GM11168 (cell line): ENCODE measurements around the gene CCNG2.

Experiments
- in situ Hi-C: fragments of 300-500 bp; cut with MboI; formaldehyde crosslinking; loops from one replicate; pipeline ENCODE4 v1.12.0; 2022; ENCODE audit warnings: low sequenced_read_pairs; ENCODE audit not compliant: unreplicated experiment

The CCNG2 gene

GRCh38 chr4:77146186-77147078 lies 10.6 kb upstream of the CCNG2 start:
- in situ Hi-C loops = no loop called here

DNA sequence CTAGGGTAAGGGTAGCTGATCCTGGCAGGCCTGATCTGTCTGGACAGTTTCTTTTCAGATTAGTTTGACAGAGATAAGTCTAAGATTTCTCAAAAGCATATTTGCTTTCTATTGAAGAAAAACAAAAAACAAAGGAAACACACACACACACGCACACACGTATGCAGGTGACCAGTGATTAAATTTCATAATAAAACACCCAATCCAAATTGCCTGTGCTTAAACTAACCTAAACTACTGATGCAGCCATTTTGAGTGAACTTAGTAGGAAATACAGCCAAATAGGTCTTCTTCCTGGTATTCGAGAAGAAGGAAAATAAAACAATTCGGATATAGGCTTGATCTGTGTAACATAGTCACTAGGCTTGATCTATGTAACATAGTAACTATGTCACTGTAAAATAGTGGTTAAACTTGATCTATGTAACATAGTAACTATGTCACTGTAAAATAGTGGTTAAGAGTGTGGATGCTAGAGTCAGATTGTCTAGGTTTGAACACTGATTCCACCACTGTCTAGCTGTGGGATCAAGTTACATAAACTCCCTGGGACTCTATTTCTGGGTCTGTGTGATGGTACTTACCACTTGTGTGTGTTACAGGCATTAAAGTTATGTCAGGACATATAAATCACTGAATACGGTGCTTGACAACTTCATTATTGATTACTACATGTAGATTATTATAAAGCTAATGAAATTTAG lies 9.8 kb upstream of the CCNG2 start:
- in situ Hi-C loops = no loop called here

GRCh38 chr4:77148078-77148477 lies 8.9 kb upstream of the CCNG2 start:
- in situ Hi-C loops = no loop called here

DNA sequence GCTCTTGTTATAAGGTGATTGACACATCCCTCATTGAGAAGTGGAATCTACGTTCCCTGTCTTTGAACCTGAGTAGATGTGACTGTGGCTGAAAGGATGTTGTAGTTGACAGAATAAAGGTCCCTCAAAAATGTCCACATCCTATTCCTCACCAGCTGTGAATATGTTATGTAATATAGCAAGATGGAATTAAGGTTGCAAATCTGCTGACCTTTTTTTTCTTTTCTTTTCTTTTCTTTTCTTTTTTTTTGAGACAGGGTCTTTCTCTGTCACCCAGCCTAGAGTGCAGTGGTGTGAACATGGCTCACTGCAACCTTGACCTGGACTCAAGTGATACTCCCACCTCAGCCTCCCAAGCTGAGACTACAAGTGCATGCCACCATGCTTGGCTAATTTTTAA lies 7.2 kb upstream of the CCNG2 start:
- in situ Hi-C loops = no loop called here

- in situ Hi-C loops = no loop called here
Observed at GRCh38 chr4:77151241-77151640, 5.8 kb upstream of the CCNG2 start.

DNA sequence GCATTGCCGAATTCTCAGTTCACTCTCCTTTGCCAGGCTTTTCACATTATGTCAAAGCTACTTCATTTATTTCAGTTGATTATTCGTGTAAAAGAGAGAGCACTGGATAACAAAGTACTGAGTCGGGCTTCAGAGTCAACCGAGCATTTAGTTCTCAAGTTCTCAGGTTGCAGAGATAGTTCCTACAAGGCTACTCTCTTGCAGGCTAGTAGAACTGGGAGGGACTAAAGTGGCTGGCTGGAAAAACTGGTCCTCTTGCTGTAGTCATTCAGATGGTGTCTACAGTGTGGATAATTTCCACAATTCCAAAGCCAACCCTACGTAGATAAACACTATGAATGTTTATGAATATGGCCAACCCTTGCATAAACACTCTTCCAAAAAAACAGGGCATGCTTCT lies 4.6 kb upstream of the CCNG2 start:
- in situ Hi-C loops = no loop called here

DNA sequence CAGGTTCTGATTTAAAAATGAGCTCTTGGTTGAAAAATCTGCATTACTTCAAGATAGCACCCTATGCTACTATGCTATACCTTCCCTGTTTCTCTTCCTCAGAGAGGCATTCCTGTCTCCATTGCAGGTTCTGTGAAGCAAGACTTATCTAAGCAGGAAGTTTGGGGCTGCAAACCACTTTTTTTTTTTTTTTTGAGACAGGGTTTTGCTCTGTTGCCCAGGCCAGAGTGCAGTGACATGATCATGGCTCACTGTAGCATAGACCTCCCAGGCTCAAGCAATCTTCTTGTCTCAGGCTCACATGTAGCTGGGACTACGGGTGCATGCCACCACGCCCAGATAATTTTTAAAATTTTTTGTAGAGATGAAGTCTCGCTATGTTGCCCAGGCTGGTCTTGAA lies 4.0 kb upstream of the CCNG2 start:
- in situ Hi-C loops = no loop called here

DNA sequence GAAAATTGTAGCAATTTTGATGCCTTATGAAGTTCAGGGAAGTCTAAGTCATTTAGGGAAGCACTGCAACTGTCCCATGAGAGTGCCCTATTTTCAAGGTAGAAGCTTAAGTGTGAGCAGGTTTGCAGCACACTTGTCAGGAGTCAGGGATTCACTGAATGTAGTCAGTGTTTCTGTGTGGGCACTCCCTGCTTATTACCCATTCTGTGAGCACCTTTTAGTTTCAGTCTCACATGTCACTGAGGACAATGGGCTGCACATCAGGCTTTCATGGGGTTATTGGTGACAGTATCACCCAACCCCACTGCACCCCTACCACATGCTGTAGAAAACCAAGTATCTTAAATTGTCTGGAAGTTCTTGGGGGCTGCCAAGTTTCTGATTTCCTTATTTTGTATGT lies 2.9 kb upstream of the CCNG2 start:
- in situ Hi-C loops = no loop called here

DNA sequence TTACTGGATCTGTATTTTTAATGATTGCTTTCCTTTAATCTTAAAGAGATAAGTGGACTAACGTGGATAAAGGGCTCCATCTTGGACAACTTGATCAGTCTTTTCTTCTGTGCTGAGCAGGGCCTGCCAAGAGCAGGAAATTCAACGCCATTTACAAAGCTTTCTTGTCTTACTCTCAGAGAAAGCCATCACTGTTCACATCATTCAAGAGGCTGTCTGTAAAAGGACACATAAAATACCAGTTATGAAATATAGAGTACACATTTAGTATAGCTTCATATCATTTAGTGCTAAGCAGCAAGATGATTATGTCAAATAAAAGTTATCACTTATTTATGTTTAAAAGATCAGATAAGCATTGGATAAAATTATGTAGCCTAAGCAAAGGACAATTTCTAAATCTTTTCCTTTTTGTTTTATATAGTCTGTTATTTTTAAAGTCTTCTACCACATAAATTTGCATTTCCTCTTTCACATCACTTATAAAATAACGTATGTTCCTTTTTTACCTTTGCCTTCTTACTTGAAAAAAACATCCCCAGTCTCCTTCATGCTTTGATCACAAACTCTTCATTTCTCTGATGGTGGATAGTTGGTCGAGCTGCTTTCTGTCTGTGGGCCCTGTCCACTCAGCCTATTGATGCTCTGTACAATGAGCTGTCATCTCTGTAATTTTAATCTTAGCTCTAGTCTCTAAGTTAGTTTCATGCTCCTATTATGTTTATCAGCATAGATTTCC lies 2.1 kb upstream of the CCNG2 start:
- in situ Hi-C loops = no loop called here

- in situ Hi-C loops = no loop called here
Observed at GRCh38 chr4:77155631-77156452, 1.2 kb upstream of the CCNG2 start.

DNA sequence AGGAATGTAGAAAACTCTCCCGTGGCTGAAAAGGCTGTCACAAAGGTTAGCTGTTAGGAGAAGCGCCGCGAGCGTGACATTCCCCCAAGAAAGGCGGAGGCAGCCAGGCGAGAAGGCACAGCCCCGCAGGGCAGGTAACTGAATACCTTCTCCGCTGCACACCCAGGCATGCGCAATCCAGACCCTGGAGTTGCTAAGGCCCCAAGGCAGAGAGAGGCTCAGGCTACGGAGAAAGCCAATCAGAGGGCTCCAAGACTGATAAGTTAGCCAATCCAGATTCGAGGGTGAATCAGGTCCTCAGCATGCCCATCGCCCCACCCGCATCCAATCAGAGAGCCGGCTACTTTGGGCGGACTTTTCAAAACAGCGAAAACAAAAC lies 485 bp upstream of the CCNG2 start:
- in situ Hi-C loops = no loop called here

DNA sequence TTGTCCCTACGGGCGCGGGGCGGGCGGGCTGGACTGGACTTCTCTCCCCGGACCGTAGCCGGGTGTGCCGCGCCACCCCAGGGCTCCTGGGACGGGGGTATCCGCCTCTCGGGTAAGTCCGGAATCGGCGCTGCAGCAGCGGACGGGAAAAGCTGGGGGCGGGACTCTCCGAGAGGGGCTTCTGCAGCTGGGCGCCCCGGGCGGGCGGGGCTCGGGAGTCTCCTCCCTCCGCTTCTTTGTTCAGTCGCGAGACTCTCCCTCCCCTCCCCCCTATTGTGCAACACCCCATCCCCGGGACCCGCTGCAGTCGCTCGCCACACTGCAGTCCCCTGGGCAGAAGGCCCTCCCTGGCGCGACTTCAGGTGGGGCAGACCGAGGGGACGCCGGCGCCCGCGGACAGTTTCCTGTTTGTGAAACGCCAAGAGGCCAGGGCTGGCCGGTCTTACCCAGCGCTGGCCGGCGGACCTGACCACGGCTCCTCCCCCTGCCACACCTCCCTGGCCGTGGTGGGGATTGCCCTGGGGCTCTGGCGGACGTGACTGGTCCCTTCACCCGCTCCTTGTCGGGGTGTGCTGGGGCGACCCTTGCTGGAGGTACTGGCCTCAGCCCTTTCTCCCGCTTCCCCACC lies 966 bp downstream of the CCNG2 start:
- in situ Hi-C loops = no loop called here

DNA sequence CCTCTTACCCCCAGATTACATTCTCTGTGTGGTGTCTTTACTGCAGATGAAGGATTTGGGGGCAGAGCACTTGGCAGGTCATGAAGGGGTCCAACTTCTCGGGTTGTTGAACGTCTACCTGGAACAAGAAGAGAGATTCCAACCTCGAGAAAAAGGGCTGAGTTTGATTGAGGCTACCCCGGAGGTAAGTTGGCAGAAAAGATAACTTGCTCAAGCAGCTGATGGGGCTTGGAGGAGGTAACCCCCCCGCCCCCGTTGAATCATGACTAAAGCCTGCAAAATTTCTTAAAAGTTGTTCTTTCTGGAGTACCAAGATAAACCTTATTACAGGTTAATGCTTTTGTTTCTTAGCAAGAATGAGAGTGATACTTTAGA lies 1.5 kb downstream of the CCNG2 start:
- in situ Hi-C loops = no loop called here

GRCh38 chr4:77159806-77160205 lies 2.8 kb downstream of the CCNG2 start:
- in situ Hi-C loops = no loop called here

DNA sequence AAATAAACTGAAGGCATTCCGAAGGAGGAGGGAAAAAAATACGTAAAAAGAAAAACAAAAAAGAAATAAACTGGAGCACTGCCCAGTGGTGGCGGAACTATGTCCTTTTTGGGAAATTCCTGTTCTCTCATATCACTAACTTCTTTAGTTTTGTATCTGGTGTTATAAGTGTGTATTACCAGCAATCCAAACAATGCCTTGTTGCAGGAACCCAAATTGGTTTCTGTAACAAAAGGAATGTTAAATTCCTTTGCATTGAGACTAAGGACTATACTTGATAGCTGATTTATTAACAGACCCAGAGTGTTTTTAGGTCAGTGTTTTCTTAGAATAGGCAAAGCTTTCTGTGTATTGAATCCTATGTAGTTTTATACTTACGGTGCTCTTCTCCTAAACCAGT lies 6.6 kb downstream of the CCNG2 start:
- in situ Hi-C loops = no loop called here

- in situ Hi-C loops = no loop called here
Observed at GRCh38 chr4:77167173-77167572, 10.2 kb downstream of the CCNG2 start.

- in situ Hi-C loops = no loop called here
Observed at GRCh38 chr4:77167866-77168265, 10.9 kb downstream of the CCNG2 start.

DNA sequence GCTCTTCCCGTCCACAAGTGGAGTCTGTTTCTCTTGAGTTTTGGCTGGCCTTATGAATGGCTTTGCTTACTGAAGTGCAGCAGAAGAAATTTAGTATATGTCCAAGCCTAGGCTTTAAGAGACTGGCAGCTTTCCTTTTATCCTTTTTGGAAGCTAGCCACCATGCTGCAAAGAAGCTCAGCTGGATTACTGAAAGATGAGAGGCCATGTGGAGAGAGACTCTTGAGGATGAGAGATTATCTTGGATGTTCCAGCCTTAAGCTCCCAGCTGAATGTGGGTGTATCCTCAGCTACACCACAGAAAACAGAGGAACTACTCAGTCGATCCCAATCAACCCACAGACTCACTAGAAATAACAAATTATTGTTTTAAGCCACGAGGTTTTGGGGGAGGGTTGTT lies 12.5 kb downstream of the CCNG2 start:
- in situ Hi-C loops = no loop called here

GRCh38 chr4:77170926-77171325 lies 13.9 kb downstream of the CCNG2 start:
- in situ Hi-C loops = no loop called here

DNA sequence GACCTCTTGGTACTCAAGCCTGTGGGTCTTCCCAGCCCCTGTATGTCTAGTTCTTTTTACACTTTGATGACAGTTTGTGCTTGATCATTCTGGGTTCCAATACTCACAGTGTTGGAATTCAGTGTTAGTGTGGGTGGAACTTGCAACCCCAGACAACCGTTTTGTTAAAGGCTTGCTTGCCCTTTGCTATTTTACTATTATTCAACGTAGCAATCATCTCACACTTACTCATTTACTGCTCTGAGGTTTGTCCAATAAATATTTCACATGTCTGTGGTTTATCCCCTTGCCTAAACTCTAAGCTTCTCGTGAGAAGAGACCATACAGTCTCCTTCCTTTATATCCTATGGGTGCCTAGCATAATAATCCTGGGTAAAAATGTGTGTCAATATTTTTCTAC lies 15.3 kb downstream of the CCNG2 start:
- in situ Hi-C loops = no loop called here
